Thyroid gland (tissue), 4 donors: Measurements from ENCODE around the gene TOR1A.

Experiments used
- POLR2A ChIP-seq, 2 donors: fragments of 450-650 bp; IDR thresholded peaks; one replicate each; pipeline ENCODE4 v1.6.1; 2017; ENCODE audit warnings: antibody characterized with exemption in 2 of 2, mild to moderate bottlenecking in 2 of 2, moderate library complexity in 1 of 2
- TF ChIP-seq, protein P1 (sequence below), 6 experiments: fragments of 200-600 bp in 3 of 6; fragments of 450-650 bp in 3 of 6; sonication (generic) in 3 of 6; IDR thresholded peaks; one replicate each; pipeline ENCODE4 v1.5.1; 2016 to 2019; ENCODE audit warnings: antibody characterized with exemption in 6 of 6, mild to moderate bottlenecking in 2 of 6, inconsistent platforms in 1 of 6, moderate library complexity in 1 of 6

DNA sequence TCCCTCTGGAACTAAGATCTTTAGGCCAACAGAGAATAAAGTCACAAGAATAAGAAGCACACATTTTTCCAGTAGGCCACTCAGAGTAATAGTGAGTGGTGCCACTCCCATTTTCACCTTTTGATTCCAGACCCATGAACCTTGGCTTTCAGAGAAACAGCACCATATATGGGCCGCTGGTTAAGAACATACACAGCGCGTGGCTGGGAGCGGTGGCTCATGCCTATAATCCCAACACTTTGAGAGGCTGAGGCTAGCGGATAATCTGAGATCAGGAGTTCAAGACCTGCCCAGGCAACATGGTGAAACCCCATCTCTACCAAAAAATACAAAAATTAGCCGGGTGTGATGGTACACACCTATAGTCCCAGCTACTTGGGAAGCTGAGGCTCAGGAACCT lies 55.5 kb downstream of the TOR1A start:
- TF ChIP-seq POLR2A (IDR thresholded peaks at IDR 0.05) = no peak
- TF ChIP-seq, protein P1, sequence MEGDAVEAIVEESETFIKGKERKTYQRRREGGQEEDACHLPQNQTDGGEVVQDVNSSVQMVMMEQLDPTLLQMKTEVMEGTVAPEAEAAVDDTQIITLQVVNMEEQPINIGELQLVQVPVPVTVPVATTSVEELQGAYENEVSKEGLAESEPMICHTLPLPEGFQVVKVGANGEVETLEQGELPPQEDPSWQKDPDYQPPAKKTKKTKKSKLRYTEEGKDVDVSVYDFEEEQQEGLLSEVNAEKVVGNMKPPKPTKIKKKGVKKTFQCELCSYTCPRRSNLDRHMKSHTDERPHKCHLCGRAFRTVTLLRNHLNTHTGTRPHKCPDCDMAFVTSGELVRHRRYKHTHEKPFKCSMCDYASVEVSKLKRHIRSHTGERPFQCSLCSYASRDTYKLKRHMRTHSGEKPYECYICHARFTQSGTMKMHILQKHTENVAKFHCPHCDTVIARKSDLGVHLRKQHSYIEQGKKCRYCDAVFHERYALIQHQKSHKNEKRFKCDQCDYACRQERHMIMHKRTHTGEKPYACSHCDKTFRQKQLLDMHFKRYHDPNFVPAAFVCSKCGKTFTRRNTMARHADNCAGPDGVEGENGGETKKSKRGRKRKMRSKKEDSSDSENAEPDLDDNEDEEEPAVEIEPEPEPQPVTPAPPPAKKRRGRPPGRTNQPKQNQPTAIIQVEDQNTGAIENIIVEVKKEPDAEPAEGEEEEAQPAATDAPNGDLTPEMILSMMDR (IDR thresholded peaks at IDR 0.05) = no peak
